Measurements from ENCODE around the gene ADSL. TPM values are rescaled to one million over a fixed set of nuclear protein-coding genes. Genes with fewer than 3 reads are reported as not detected.

ADSL gene
- total and polyA plus RNA-seq, 12 donors = 29.3 to 101 (median 53.9) TPM

- WGBS, 2 donors = 93 to 97% methylated on average over 2 of the region's 2 CpGs
- no peak for TF ChIP-seq CTCF (IDR thresholded peaks at IDR 0.05)
- Histone ChIP-seq H3K36me3 (peaks cover under 1 to 86% (median 64%) of the 10 kb centered on the region in 9 donors), H3K4me3 (no peak overlapping the region), H3K9me3 (no peaks in the 10 kb centered on the region), H3K27me3 (no peaks in the 10 kb centered on the region), H3K4me1 (peaks cover 0 to 12% (median 2%) of the 10 kb centered on the region in 9 donors), H3K27ac (no peak overlapping the region)
- intact Hi-C loops (cut with DNase I) = loop anchor here in 1 of 10 donors (10.0 kb wide), 1 partner anchor 279 kb away; no protein-coding TSS in a partner anchor
- DNase-seq = no peak
- ATAC-seq = no peak
Measured at GRCh38 chr22:40366068-40366467, 19.8 kb downstream of the ADSL start.

GRCh38 chr22:40367342-40367741 lies 21.0 kb downstream of the ADSL start:
- 73 to 82% methylated on average over 6 of the region's 6 CpGs for WGBS, 2 donors
- H3K27me3 ChIP-seq = no peaks in the 10 kb centered on the region
- ATAC-seq = no peak

GRCh38 chr22:40368016-40368415 lies 21.7 kb downstream of the ADSL start:
- intact Hi-C loops (cut with DNase I) = loop anchor here in 1 of 10 donors (10.0 kb wide), 1 partner anchor 277 kb away; no protein-coding TSS in a partner anchor
- no peak overlapping the region for H3K4me3 ChIP-seq
- no peaks in the 10 kb centered on the region for H3K9me3 ChIP-seq
- no peak for DNase-seq
- H3K4me1 ChIP-seq = peaks cover 0 to 25% (median 12%) of the 10 kb centered on the region in 9 donors
- H3K36me3 ChIP-seq = peaks cover 0 to 69% (median 44%) of the 10 kb centered on the region in 9 donors
- TF ChIP-seq CTCF (IDR thresholded peaks at IDR 0.05) = no peak
- no peaks in the 10 kb centered on the region for H3K27me3 ChIP-seq
- no peak for ATAC-seq
- 48 to 56% methylated on average over 6 of the region's 6 CpGs for WGBS, 2 donors
- peak overlapping the region in 2 of 10 donors; percentile 2 to 44 for H3K27ac ChIP-seq

More at GRCh38 chr22:40367342-40367741, 21.0 kb downstream of the ADSL start:
- peaks cover 0 to 73% (median 51%) of the 10 kb centered on the region in 9 donors for H3K36me3 ChIP-seq
- H3K9me3 ChIP-seq = no peaks in the 10 kb centered on the region
- no peak overlapping the region for H3K27ac ChIP-seq
- no peak overlapping the region for H3K4me3 ChIP-seq
- no peak for TF ChIP-seq CTCF (IDR thresholded peaks at IDR 0.05)
- peaks cover 0 to 20% (median 8%) of the 10 kb centered on the region in 9 donors for H3K4me1 ChIP-seq
- intact Hi-C loops (cut with DNase I) = loop anchor here in 1 of 10 donors (10.0 kb wide), 1 partner anchor 277 kb away; no protein-coding TSS in a partner anchor
- no peak for DNase-seq

- Histone ChIP-seq H3K4me3 (no peak overlapping the region), H3K27me3 (no peaks in the 10 kb centered on the region), H3K27ac (peak overlapping the region in 1 of 10 donors; percentile 44), H3K4me1 (peaks cover 0 to 26% (median 12%) of the 10 kb centered on the region in 9 donors), H3K36me3 (peaks cover 0 to 68% (median 36%) of the 10 kb centered on the region in 9 donors), H3K9me3 (no peaks in the 10 kb centered on the region)
- WGBS, 2 donors = 88 to 96% methylated on average over 3 of the region's 3 CpGs
- intact Hi-C loops (cut with DNase I) = loop anchor here in 1 of 10 donors (10.0 kb wide), 1 partner anchor 276 kb away; no protein-coding TSS in a partner anchor
- no peak for DNase-seq
- ATAC-seq = no peak
- TF ChIP-seq CTCF (IDR thresholded peaks at IDR 0.05) = no peak
Measured at GRCh38 chr22:40368836-40369235, 22.5 kb downstream of the ADSL start.

All from heart right ventricle (tissue), 16 donors.